Measurements from ENCODE around the gene AGA.

GRCh38 chr4:177401658-177402273 is 40.5 kb downstream of the AGA start:
- TF ChIP-seq CTCF (IDR thresholded peaks at IDR 0.05) = no peak
- TF ChIP-seq POLR2A (IDR thresholded peaks at IDR 0.05) = no peak
- no peak for TF ChIP-seq POLR2AphosphoS5 (IDR thresholded peaks at IDR 0.05)
- no peak for TF ChIP-seq EP300 (IDR thresholded peaks at IDR 0.05; ENCODE audit: low read depth)
